ENCODE results near the gene CEP70.
"Not testable (repeated sequence)": the region's sequence is repeated elsewhere in the genome, so short reads cannot be mapped to it uniquely, and the experiment has no call there.

Gene CEP70

GRCh38 chr3:138509586-138509985, 84.5 kb downstream of the CEP70 start:
- DNase-seq = no peak

GRCh38 chr3:138507524-138507923, 86.5 kb downstream of the CEP70 start:
- no peak for DNase-seq

- DNase-seq = no peak
Measured at GRCh38 chr3:138498991-138499390, 95.1 kb downstream of the CEP70 start.

- no peak for DNase-seq
Measured at GRCh38 chr3:138497851-138498250, 96.2 kb downstream of the CEP70 start.

- no peak for DNase-seq
Measured at GRCh38 chr3:138497021-138497420, 97.0 kb downstream of the CEP70 start.

- no peak for DNase-seq
Measured at GRCh38 chr3:138496436-138496835, 97.6 kb downstream of the CEP70 start.

GRCh38 chr3:138495638-138496037, 98.4 kb downstream of the CEP70 start:
- DNase-seq = not testable (repeated sequence)

GRCh38 chr3:138494607-138494929, 99.5 kb downstream of the CEP70 start:
- no peak for DNase-seq

GRCh38 chr3:138493804-138494606, 100.1 kb downstream of the CEP70 start:
- peak; percentile 24 for DNase-seq

- DNase-seq = no peak
Measured at GRCh38 chr3:138492980-138493675, 100.9 kb downstream of the CEP70 start.

- DNase-seq = no peak
Measured at GRCh38 chr3:138491971-138492370, 102.1 kb downstream of the CEP70 start.

GRCh38 chr3:138486580-138486979, 107.5 kb downstream of the CEP70 start:
- DNase-seq = not testable (repeated sequence)

- not testable (repeated sequence) for DNase-seq
Measured at GRCh38 chr3:138484672-138485071, 109.4 kb downstream of the CEP70 start.

GRCh38 chr3:138479438-138479863, 114.6 kb downstream of the CEP70 start:
- peak; percentile 53 for DNase-seq

- no peak for DNase-seq
Measured at GRCh38 chr3:138477801-138478200, 116.3 kb downstream of the CEP70 start.

GRCh38 chr3:138477120-138477519, 116.9 kb downstream of the CEP70 start:
- no peak for DNase-seq

- no peak for DNase-seq
Measured at GRCh38 chr3:138476526-138476925, 117.5 kb downstream of the CEP70 start.

- no peak for DNase-seq
Measured at GRCh38 chr3:138474163-138474562, 119.9 kb downstream of the CEP70 start.

GRCh38 chr3:138473391-138473790, 120.7 kb downstream of the CEP70 start:
- no peak for DNase-seq

GRCh38 chr3:138472141-138472825, 121.8 kb downstream of the CEP70 start:
- DNase-seq = no peak

- DNase-seq = no peak
Measured at GRCh38 chr3:138471481-138471880, 122.6 kb downstream of the CEP70 start.

- DNase-seq = no peak
Measured at GRCh38 chr3:138470687-138471086, 123.4 kb downstream of the CEP70 start.

- no peak for DNase-seq
Measured at GRCh38 chr3:138469874-138470273, 124.2 kb downstream of the CEP70 start.

- no peak for DNase-seq
Measured at GRCh38 chr3:138468886-138469285, 125.2 kb downstream of the CEP70 start.

Data from activated CD4-positive, alpha-beta T cell treated with anti-CD3 and anti-CD28 coated beads, Interleukin-2, amount 50 U/mL, for 16 hours (primary cell).